DOHH2 (cell line): ENCODE results near the gene MOGAT1.

Experiments
- H3F3A ChIP-seq: fragments of 200-600 bp; sonication (generic), shearing (Covaris generic); 2 replicates; pipeline ENCODE4 v1.6.0; 2016; ENCODE audit warnings: antibody characterized with exemption, mild to moderate bottlenecking; ENCODE audit not compliant: control insufficient read depth, insufficient read depth
- H3K27ac ChIP-seq: fragments of 200-600 bp; sonication (generic); 2 replicates; pipeline ENCODE4 v1.5.1; 2014; ENCODE audit warnings: low read depth, mild to moderate bottlenecking, low read length, moderate library complexity
- H3K27me3 ChIP-seq: fragments of 200-600 bp; sonication (generic); 2 replicates; pipeline ENCODE4 v1.6.1; 2014; ENCODE audit warnings: mild to moderate bottlenecking, low read length, mixed read lengths; ENCODE audit not compliant: control insufficient read depth
- H3K36me3 ChIP-seq: fragments of 200-600 bp; sonication (generic); 2 replicates; pipeline ENCODE4 v1.6.1; 2014; ENCODE audit warnings: mild to moderate bottlenecking, low read length, moderate library complexity, mixed read lengths; ENCODE audit not compliant: control insufficient read depth
- H3K4me1 ChIP-seq: fragments of 200-600 bp; sonication (generic); 2 replicates; pipeline ENCODE4 v1.6.1; 2014; ENCODE audit warnings: mild to moderate bottlenecking, low read length, mixed read lengths; ENCODE audit not compliant: control insufficient read depth
- H3K4me2 ChIP-seq: fragments of 200-600 bp; sonication (generic); 2 replicates; pipeline ENCODE4 v1.6.0; 2014; ENCODE audit warnings: mild to moderate bottlenecking, low read length, moderate library complexity
- H3K4me3 ChIP-seq: fragments of 200-600 bp; sonication (generic); 2 replicates; pipeline ENCODE4 v1.5.1; 2014; ENCODE audit warnings: mild to moderate bottlenecking, low read length, mixed read lengths
- H3K79me2 ChIP-seq: fragments of 200-600 bp; sonication (generic); 2 replicates; pipeline ENCODE4 v1.6.1; 2014; ENCODE audit warnings: mild to moderate bottlenecking, low read length, mixed read lengths; ENCODE audit not compliant: control insufficient read depth
- H3K9me2 ChIP-seq: fragments of 200-600 bp; sonication (generic); replicated peaks from 2 replicates; pipeline ENCODE4 v1.6.1; 2014; ENCODE audit warnings: mild to moderate bottlenecking, low read length, mixed read lengths; ENCODE audit not compliant: control insufficient read depth
- H3K9me3 ChIP-seq: fragments of 200-600 bp; sonication (generic); 2 replicates; pipeline ENCODE4 v1.6.1; 2014; ENCODE audit warnings: antibody characterized with exemption, low read length, mixed read lengths; ENCODE audit not compliant: control insufficient read depth, insufficient read depth
- H4K20me1 ChIP-seq: fragments of 200-600 bp; sonication (generic); 2 replicates; pipeline ENCODE4 v1.6.0; 2014; ENCODE audit warnings: low read depth, mild to moderate bottlenecking, antibody characterized with exemption, low read length, moderate library complexity; ENCODE audit not compliant: control insufficient read depth, insufficient read depth
- CTCF ChIP-seq: fragments of 200-600 bp; sonication (generic); IDR thresholded peaks from one replicate; pipeline ENCODE4 v1.5.1; 2014; ENCODE audit warnings: antibody characterized with exemption, mild to moderate bottlenecking, low read depth, low read length; ENCODE audit not compliant: poor library complexity, severe bottlenecking
- EZH2phosphoT487 ChIP-seq: fragments of 200-600 bp; sonication (generic); IDR thresholded peaks from 2 replicates; pipeline ENCODE4 v1.6.1; 2017; ENCODE audit warnings: borderline replicate concordance, mild to moderate bottlenecking, antibody characterized with exemption, low read length, moderate library complexity, mixed read lengths

The MOGAT1 gene

GRCh38 chr2:222646008-222646407 lies 25.4 kb upstream of the MOGAT1 start:
- Histone ChIP-seq H3K79me2 (peaks cover 78% of the 10 kb centered on the region), H3K4me1 (no peaks in the 10 kb centered on the region; the same call in 1 of the 2 replicates), H3K9me3 (no peaks in the 10 kb centered on the region), H3K9me2 (no peaks in the 10 kb centered on the region), H3K27me3 (no peaks in the 10 kb centered on the region), H3K36me3 (peaks cover 92% of the 10 kb centered on the region), H3F3A (peaks cover 16% of the 10 kb centered on the region; the same call in 1 of the 2 replicates), H3K27ac (no peak overlapping the region), H4K20me1 (peaks cover 6% of the 10 kb centered on the region; the same call in 1 of the 2 replicates), H3K4me3 (no peak overlapping the region), H3K4me2 (no peak overlapping the region)
- TF ChIP-seq CTCF (no peak), EZH2phosphoT487 (no peak)

GRCh38 chr2:222649801-222650200 lies 21.7 kb upstream of the MOGAT1 start:
- Histone ChIP-seq H3F3A (peaks cover 10% of the 10 kb centered on the region; the same call in 1 of the 2 replicates), H3K27ac (no peak overlapping the region), H3K4me1 (peaks cover 33% of the 10 kb centered on the region), H3K27me3 (no peaks in the 10 kb centered on the region), H3K4me2 (no peak overlapping the region), H4K20me1 (peaks cover 14% of the 10 kb centered on the region; the same call in 1 of the 2 replicates), H3K36me3 (peaks cover 88% of the 10 kb centered on the region), H3K79me2 (peaks cover 94% of the 10 kb centered on the region), H3K9me2 (no peaks in the 10 kb centered on the region), H3K9me3 (no peaks in the 10 kb centered on the region), H3K4me3 (no peak overlapping the region)
- TF ChIP-seq CTCF (no peak), EZH2phosphoT487 (no peak)

GRCh38 chr2:222651718-222652418 lies 19.6 kb upstream of the MOGAT1 start:
- Histone ChIP-seq H3K36me3 (peaks cover 75% of the 10 kb centered on the region), H3K4me3 (no peak overlapping the region), H3K27ac (no peak overlapping the region), H3K79me2 (peaks cover 92% of the 10 kb centered on the region), H3K9me2 (no peaks in the 10 kb centered on the region), H3K9me3 (no peaks in the 10 kb centered on the region), H3K27me3 (no peaks in the 10 kb centered on the region), H3F3A (0 out of 2 replicates have a peak, but pooled peaks cover 2% of the 10 kb centered on the region), H3K4me2 (no peak overlapping the region), H4K20me1 (peaks cover 14% of the 10 kb centered on the region; the same call in 1 of the 2 replicates), H3K4me1 (peaks cover 34% of the 10 kb centered on the region)
- TF ChIP-seq CTCF (no peak), EZH2phosphoT487 (no peak)
